ENCODE results near the gene TMEM120A.

DNA sequence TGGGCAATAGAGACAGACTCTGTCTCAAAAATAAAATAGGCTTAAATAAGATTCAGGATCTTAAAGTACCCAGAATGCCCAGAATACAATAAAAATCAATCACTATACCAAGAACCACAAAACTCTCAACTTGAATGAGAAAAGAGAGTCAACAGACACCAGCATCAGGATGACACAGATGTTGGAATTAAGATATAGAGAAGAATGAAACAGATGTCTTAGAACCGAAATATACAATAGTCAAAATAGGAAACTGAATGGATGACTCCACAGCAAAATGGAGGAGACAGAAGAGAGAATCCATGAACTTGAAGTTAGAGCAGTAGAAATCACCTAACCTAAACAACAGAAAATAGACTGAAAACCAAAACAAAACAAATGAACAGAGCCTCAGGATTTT lies 49.9 kb downstream of the TMEM120A start:
- no peak for TF ChIP-seq CTCF (IDR thresholded peaks at IDR 0.05)
- no peak for TF ChIP-seq POLR2A (IDR thresholded peaks at IDR 0.05)
- TF ChIP-seq POLR2AphosphoS5 (IDR thresholded peaks at IDR 0.05), result no peak

Measured in gastroesophageal sphincter (tissue), 3 donors.